GM19395 (cell line): ENCODE measurements around the gene VAC14.
"Not testable (repeated sequence)": the region's sequence is repeated elsewhere in the genome, so short reads cannot be mapped to it uniquely, and the experiment has no call there.

Source experiments
- ATAC-seq: cut with Tn5 transposase; IDR thresholded peaks from one replicate; pipeline ENCODE4 v1.9.1; 2021; ENCODE audit warnings: mild to moderate bottlenecking, moderate library complexity; ENCODE audit not compliant: unreplicated experiment

The VAC14 gene

GRCh38 chr16:70682239-70683145 is 118.5 kb downstream of the VAC14 start:
- no peak for ATAC-seq

DNA sequence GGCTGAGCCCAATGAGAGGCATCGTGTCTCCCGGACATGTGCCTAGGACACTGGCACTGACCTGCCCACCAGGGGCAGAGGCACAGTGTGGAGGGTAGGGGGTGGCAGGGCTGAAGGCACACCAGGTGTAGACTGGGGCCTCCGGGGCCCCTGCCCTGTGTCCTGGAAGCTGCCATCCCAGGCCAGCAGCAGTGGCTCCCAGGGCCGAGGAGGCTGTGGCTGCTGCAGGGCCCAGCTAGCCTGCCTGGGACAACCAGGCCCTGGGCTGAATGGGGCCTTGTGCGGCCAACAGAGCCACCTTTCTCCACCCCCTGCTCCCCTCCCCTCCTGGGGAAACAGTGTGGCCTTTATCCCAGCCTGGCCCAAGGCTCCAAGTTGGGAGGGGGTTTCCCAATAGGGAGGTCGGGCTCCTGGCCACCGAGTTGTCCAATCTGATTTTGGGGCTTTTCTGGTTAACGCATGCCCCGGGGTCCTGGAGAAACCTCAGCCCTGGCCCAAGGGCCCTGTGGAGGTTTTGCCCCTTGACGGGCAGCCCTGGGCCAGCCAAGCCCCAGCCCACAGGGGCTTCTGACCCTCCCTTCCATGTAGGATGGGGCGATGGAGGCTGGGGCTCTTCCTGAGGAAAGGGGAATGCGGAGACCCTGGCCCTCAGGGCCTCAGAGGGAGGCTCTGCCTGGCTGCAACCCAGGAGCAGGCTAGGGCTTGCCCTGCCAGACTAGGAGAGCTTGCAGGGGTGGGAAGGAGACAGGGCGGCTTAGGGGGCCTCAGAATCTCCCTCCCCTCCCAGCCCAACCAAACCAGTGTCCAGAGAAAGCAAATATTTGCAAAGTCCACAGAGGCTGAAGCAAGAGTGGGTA is 119.3 kb downstream of the VAC14 start:
- ATAC-seq: no peak

DNA sequence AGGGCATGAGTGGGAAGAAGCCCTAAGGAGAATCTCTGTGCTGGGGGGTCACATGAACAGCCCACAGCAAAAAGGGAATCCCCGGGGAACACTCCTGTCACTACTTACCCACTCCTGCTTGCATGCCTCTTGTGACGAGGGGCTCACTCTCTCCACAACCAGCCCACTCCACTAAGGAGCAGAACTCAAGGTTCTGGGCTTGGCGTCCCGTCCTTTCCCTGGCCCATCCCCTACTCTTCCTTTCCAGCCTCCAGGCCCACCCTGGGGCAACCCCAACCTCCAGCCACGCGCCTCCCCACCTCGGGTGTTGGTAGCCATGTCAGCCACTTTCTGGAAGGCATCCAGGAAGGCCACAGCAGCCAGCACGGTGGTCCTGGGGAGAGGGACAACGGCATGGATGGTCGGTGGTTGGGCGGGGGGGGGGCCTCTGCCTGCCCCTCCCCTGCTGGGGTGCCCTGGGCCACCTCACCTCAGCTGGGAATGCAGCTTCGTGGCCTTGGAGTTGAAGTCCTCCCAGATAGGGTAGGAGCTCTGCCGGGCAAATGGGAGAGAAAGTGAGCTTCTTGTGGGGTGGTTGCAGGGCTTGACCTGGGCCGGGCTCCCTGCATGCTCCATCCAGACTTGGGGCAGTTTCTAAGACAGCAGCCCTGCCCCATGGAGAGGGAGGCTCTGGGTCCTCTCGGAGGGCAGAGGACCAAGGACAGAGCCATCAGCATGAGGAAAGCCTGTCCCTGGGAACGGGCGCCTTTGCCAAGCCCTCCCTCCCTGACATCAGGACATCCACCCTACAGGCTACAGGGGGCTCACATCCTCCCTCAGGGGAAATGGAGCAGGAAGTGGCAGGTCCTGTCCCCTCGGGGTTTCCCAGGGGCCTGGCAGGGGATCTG is 120.2 kb downstream of the VAC14 start:
- ATAC-seq: no peak

DNA sequence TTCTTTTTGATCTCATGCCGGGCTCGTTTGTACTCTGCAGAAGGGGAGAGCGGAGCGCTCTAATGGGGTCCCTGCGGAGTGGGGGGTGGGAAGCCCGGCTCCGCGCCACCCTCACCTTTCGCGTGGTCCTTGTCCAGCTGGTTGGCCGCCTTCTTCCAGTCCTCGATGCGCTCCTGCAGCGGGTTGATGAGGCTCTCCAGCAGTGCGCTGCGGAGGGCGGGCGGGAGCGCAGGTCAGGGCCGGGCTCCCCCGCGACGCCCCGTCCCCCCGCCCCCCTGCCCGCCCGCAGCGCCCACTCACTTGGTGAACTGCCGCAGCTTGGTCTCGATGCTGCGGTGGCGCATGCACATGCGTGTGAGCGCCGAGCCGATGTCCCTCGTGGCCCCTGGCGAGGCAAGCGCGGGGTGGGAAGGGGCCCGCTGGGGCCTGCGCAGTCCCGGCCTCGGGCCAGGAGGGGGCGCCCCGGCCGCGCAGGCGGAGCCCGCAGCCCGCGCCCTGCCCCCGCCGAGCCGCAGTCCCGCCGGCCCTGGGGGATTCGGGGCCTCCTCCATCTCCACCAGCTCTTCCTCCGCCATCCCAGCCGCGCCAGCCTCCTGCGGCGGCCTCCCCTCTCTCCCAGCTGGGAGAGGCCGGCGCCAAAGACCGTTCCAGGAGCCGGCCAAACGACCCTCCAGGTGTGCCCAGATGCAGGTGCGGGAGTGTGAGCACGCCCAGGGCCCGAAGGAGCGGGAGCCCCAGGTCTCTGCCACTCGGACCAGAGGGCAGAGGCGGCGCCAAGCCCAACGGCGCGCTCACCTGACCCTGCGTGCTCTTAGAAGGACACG is 121.1 kb downstream of the VAC14 start:
- ATAC-seq: no peak

DNA sequence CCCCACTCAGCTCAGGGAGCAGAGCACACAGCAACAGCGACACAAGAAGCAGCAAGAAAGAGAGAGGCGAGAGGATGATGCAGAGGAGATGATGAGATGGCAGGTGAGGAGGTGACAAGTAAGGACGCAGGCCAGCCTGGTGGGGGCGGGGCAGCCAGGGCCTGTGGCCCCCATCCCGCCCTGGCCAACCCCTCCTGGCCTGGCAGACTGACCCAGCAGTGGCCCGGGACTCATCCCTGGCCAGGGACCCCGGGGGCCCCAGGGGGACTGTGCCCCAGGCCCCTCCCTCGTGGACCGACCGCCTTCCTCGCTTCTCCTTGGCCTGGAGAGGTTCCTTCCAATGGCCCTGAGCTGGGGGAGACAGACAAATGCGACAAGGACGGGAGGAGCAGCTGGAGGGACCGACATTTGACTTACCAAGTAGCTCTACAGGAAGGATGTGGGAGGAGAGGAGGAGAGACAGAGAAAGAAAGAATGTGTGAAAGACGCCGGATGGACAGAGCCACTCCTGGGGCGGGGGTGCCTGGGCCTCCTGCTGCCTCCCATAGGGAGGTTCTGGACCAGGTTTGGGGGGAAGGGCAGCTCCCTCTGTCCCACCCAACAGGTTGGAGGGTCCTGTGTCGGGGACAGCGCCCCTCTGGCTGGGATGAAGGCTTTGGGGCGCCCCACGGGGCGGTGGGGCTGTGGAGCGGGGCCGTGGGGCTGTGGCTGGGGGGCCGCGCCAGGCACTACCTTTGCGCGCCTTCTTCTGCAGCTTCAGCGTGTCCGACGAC is 121.9 kb downstream of the VAC14 start:
- ATAC-seq: no peak

DNA sequence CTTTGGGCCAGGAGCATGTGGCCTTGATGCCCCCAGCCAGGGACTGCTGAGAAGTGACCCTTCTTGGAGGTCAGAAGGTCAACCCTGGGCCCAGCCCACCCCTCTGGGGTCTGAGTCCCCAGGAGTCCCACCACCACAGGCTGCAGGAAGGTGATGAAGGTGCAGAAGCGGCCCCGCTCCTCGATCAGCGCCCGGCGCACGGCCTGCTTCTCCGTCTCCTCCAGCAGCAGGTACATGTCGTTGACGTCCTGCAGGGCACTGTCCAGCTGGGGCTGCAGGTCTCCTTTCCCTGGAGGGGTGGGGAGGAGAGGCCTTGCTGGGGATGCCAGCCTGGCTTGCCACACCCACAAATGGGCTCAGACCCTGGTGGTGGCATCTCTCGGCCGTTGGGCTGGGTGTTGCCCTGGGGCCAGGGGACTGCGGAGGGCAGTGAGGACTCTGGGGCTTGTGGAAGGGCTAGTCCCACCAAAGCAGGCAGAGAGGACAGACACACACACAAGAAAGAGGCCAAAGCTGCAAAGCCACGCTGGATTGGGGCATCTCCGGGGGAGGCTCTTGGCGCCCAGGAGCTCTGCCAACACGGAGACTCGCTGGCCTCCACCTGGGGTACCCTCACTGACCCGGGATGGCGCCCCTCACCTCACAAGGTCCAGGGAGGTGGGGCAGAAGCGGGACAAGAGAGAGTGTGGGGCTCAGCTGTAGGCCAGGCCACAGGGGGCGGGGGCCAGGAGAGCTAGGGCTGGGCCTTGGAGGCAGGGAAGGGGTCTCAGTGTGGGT is 122.6 kb downstream of the VAC14 start:
- no peak for ATAC-seq

DNA sequence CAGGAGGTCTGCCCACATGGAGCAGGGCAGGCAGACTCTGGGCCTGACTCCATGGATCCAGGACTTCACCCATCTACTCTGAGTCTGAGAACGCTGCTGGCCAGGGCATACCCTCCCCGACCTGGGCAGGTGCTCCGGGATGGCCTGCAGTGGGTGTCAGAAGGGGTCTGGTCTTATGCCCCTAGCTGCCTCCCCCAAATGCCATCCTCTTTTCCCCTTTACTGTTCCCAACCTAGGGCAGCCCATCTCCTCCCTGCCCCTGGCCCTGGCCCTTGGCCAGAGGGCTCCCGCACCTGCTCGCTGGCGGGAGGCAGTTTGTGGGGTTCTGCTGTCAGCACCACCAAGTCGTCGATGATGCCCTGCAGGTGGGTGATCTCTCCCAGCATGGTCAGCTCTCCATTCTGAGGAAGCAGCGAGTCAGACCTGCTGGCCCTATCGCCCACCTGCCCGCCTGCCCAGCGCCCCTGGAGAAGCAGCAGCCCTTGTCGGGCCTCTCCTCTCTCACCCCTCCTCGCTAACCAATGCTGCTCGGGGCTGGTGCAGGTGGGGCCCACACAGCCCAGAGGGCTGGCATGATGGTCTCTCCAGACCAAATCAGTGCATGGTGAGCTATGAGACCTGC is 123.3 kb downstream of the VAC14 start:
- no peak for ATAC-seq

GRCh38 chr16:70676675-70677498 is 124.1 kb downstream of the VAC14 start:
- no peak for ATAC-seq

DNA sequence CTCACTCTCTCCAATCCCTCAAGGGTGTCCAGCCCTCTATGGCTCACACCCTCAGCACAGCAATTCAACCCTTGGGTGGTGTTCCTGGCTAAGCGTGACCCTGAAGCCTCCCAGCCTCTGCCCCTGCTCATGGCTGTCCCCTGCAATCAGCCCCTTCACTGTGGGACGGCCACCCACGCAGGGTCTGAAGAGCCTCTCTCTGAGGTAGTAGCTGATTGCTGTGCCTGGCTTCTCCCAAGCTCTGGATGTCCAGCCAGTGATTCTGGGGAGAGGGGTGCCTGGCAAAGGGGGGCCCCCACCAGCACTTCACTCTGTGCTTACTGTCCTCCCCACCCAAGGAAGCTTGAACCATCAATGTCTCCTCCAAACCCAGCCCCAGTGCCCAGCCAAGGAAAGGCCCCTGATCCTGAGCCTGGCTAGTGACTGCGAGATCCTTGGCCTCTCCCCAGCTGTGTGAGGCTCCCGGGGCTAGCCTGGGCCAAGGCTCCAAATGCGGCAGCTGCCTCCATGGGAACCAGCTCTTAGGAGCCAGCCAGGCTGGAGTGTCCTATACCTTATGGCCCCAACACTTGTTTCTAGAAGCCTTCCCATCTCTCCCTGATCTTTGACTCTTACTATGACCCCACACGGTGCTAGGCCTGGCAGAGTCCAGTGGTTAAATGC is 125.0 kb downstream of the VAC14 start:
- ATAC-seq: no peak

DNA sequence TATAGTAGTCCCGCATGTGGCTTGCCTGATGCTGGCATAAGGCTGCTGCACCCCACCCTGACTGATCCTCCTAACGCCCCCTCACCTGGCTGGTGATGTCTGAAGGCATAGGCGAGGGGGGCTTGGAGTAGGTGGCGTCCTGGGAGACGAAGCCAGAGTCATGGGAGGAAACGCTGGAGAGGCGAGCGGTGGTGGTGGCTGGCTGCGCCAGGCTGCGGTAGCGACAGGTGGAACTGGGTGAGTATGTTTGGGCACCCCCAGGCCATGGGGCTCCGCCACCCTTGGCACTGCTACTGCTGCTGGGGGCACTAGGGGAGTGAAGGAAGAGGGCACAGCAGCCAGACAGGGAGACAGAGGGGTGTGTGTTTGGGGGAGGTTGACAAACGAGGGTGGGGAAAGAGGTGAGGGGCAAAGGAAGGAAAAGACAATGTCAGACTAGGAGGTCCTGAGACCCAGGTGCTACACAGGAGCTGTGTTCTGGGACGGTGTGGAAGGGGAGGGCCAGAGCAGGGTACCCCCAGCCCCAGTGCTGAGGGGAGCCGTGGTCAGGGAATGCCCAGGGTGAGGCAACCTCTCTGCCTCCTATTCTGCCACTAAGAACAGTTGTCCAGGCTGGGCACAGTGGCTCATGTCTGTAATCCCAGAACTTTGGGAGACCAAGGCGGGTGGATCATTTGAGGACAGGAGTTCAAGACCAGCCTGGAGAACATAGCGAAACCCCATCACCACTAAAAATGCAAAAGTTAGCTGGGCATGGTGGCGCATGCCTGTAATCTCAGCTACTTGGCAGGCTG is 126.5 kb downstream of the VAC14 start:
- no peak for ATAC-seq

- not testable (repeated sequence) for ATAC-seq
Measured at GRCh38 chr16:70670938-70671337, 130.0 kb downstream of the VAC14 start.

DNA sequence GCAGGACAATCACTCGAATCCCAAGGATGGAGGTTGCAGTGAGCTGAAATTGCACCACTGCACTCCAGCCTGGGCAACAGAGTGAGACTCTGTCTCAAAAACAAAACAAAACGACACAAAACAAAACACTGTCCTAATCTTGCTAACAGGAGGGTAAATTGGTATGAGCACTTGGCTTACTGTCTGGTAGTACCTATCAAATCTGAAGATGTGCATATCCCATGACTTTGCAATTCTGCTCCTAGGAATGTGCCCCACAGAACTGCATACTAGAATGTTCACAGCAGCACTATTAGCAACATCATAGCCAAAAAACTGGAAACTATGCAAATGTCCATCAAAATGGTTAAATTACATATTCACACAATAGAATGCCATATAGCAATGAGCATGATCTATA is 130.8 kb downstream of the VAC14 start:
- no peak for ATAC-seq

- no peak for ATAC-seq
Measured at GRCh38 chr16:70665806-70666735, 134.9 kb downstream of the VAC14 start.

DNA sequence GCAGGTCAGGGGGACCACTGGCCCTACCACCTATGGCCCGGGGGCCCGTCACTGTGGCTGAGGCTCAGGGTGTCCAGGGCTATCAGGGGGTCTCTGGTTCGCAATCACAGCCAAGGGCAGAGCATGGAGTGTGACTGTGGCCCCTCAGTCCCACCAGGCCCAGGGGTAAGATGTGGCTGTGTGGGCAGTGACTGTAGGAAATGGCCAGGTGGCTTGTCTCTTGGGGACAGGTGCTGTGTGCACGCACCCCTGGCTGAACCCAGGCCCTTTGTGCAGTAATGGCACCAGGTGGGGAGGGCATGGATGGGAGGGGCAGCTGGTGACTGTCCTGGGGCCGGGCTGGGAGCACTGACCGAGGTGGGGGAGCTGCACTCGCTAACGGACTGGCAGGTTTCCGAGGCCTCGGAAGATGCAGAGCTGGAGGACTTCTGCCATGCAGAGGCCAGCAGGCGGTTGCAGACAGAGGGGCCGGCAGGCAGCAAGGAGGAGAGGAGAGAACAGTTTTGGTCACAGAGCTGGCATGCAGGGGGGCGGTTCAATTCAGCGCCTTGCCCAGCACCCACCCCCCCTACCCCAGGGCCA is 135.8 kb downstream of the VAC14 start:
- no peak for ATAC-seq
